ENCODE data around the gene CUBN.

- no peak for TF ChIP-seq CTCF (IDR thresholded peaks at IDR 0.05)
- TF ChIP-seq POLR2A (IDR thresholded peaks at IDR 0.05), result no peak
These were observed 273.0 kb downstream of the CUBN start for GRCh38 chr10:16856567-16856966.
